Vagina (tissue), 2 donors: ENCODE measurements around the gene TNNT3.

ENCODE experiments used
- CTCF ChIP-seq, 3 experiments: fragments of 450-650 bp in 2 of 3; fragments of 200-600 bp in 1 of 3; sonication (generic) in 1 of 3; IDR thresholded peaks; one replicate each; pipeline ENCODE4 v1.5.1; 2017 to 2019; ENCODE audit warnings: antibody characterized with exemption in 3 of 3, mild to moderate bottlenecking in 2 of 3, moderate library complexity in 2 of 3
- POLR2A ChIP-seq, 2 donors: fragments of 450-650 bp; IDR thresholded peaks; one replicate each; pipeline ENCODE4 v1.6.1; 2017; ENCODE audit warnings: antibody characterized with exemption in 2 of 2, mild to moderate bottlenecking in 2 of 2, moderate library complexity in 2 of 2
- POLR2AphosphoS5 ChIP-seq, 2 donors: sonication (generic); formaldehyde crosslinking; IDR thresholded peaks; one replicate each; pipeline ENCODE4 v1.9.0; 2017; ENCODE audit warnings: antibody characterized with exemption in 2 of 2, mild to moderate bottlenecking in 2 of 2, low read depth in 1 of 2; ENCODE audit not compliant: insufficient read depth in 1 of 2

GRCh38 chr11:1928891-1929541 is 9.5 kb downstream of the TNNT3 start:
- TF ChIP-seq CTCF (IDR thresholded peaks at IDR 0.05) = no peak
- no peak for TF ChIP-seq POLR2AphosphoS5 (IDR thresholded peaks at IDR 0.05; ENCODE audit: insufficient read depth in 1 of 2, low read depth in 1 of 2)
- TF ChIP-seq POLR2A (IDR thresholded peaks at IDR 0.05) = no peak
